GDM1 (cell line): ENCODE results near the gene OPA1.
A peak's percentile ranks its signal among the peaks of the same experiment; 100 is the strongest.

Experiments
- DNase-seq: peaks from one replicate; lab custom pipeline; 2025; lab: John Stamatoyannopoulos, UW

Gene OPA1

GRCh38 chr3:193650585-193650984 is 57.6 kb downstream of the OPA1 start:
- DNase-seq = no peak

- DNase-seq = no peak
These were observed 62.9 kb downstream of the OPA1 start for GRCh38 chr3:193655831-193656433.

- no peak for DNase-seq
These were observed 63.4 kb downstream of the OPA1 start for GRCh38 chr3:193656445-193656844.

- DNase-seq = no peak
These were observed 63.9 kb downstream of the OPA1 start for GRCh38 chr3:193656878-193657282.

DNA sequence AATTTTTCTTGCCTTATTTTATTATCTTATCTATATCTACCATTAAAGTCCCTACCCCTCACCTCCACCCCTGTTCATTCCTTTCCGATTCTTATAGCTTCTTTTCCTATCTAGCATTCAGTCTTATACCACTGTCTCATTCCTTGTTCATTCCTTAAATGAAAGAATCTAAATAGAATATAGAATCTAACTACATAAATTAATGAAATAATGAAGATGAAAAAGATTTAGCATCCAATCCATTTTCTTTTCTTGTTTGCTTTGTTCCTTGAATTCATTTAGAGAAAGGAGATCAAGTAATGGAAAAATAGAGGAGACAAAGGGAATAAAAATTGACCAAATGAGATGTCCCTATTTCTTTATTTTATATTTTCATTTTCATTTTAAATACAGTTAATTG is 67.2 kb downstream of the OPA1 start:
- DNase-seq = no peak

DNA sequence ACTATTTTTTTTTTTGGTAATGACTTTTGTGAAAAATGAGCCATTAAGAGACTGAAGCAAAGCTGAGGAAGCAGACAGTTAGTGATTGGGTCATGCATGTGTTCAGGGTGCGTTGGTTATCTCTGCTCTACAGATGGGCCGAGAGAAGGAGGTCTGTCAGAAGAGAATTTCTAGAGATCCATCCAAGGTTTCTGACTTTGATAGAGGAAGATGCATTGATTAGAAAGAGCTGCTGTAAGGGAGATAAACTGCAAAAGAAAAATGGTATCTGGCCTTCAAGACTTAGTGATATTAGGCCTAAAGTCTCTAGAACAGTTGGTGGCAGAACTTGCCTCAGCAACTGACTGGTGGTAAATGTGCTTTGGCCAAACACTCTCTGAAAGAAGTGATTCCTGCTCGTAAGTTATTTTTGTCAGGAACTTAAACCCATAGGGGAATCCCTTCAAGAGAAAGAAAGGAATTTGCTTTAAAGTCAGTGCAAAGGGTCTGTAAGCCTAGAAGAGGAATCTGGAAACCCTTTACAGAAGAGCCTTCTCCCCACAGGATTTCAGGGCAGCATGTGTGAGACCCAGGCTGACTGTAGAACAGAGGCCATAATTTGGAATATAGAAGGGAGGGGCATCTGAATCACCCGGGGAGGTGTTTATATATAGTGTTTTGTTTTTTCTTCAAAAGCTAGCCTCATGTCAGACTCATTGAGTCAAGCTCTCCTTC is 67.8 kb downstream of the OPA1 start:
- DNase-seq = no peak

DNA sequence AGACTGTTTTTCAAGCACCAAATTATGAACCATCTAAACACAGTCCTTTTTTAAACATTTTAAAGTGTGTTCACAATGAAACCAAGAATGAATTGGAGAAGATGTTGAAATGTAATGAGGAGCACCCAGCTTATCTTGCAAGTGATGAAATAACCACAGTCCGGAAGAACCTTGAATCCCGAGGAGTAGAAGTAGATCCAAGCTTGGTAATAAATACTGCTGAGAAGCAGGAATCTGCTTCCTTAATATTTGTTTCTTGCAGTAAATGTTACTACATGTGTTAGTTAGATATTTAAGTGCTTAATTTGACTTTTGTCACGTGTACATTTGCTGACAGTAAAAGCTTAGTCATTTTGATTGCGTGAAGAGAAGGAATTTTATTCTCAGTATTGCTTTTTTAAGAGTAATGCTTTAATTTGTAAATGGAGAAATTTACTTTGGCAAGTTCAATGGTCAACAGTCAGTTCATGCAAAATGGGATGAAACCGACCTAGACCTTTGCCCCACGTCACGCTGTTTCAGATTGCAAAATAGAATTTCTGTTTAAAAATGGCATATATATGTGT is 69.8 kb downstream of the OPA1 start:
- DNase-seq = no peak

- peak; percentile 12 for DNase-seq
These were observed 72.5 kb downstream of the OPA1 start for GRCh38 chr3:193665370-193665989.

GRCh38 chr3:193673845-193674244 is 80.8 kb downstream of the OPA1 start:
- DNase-seq = no peak

DNA sequence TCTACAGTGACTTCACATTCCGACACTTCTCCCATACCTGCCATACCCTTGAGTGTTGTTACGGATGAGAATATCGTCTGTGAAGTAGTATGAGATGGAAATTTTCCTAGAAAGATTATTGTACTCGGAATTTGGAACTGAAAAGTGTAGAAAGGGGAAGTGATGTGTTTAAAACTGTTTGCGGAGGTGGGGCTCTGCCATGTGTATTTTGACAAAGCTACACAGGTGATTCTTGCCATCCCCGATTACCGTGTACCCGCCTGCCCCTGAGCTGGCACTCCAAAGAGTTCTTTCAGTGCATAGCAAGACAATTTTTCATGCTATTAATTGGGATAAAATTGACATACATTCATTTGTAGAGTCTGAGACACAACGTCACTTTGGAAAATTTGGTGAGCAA is 81.7 kb downstream of the OPA1 start:
- no peak for DNase-seq

GRCh38 chr3:193677734-193678133 is 84.7 kb downstream of the OPA1 start:
- DNase-seq = no peak

DNA sequence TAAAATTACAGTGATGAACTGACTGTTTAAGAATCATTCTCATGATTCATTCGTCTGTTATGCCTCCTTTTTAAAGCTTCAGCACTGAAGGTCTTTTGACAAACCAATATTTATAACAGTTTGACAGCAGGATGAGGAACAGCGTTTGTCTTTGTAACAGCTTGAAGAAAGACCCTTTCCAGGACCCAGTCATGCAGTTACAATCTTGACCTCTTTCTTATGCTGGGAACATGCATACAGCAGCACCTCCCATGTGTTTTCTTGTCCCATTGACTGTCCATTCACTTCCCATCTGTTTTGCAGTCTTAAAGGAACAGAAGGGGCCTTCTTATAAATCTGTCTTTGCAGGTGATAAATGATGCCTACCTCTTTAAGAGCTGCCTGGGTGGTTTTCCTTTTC is 87.2 kb downstream of the OPA1 start:
- DNase-seq = peak; percentile 21

- DNase-seq = no peak
These were observed 88.6 kb downstream of the OPA1 start for GRCh38 chr3:193681631-193682030.

DNA sequence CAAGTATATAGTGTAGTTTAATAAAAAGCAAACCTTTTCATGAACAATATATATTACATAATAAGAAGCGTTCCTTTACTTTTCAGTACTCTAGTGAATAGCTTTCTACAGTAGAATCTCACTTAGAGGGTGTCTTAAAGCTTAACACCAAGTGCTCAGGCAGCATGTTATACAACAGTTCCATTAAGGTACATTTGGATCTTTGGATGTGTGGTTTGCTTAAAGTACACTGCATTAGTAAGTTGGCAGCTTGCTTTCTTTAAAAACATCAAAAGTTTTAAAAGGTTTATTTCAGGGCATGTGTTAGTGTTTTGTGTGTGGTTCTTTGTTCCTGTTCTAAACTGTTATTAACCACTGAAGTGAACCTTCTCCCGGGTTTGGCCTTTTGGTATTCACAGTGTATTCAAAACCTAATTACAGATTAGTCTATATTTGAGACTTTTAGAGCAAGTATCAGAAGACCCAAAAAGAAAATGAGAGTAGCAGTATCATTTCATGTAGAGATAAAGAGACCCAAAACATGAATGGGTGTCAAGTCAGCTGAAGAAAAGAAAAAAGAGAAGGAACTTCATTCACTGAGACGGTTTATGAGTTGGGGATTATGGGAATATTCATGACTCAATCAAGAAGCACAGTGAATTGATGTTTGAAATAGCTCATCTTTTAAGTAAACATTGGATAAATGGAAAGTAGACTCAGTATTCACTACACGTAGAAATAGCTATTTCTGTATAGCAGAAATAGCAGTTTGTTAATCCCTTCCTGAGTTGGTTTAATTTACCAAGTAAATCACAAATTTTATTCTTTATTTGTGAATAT is 93.9 kb downstream of the OPA1 start:
- no peak for DNase-seq

DNA sequence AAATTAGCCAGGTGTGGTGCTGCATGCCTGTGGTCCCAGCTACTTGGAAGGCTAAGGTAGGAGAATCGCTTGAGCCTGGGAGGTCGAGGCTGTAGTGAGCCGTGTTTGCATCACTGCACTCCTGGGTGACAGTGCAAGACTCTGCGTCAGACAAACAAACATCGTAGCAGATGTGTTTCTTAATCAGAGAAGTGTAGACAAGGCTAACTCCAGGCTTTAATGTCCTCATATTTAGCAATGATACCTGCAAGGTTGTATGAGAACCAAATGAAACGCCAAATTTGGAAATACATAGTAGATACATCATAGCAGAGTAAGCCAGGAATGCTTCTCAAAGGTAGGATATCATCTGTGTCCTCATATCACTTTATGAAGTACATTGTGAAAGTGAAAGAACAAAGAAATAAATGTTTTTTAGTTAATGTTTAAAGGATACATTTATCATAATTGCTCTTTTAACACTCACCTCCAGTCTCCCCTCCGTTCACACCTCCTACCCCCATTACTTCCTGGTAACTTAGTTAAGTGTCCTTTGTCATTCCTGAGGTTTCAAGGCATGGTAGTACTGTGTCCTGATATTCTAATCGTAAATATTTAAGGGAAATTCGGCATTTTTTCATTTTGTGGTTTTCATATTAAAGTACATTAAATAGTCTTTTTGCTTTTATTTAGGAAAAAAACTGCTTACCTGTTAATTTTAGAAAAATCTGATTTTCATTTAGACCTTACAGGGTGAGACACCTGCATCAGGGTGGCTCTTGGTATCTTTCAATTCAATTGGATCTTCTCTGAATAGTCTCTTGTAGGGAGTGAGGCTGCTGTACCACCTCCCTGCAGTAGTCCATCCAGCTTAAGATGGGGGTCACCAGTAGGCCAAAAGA is 96.1 kb downstream of the OPA1 start:
- no peak for DNase-seq

DNA sequence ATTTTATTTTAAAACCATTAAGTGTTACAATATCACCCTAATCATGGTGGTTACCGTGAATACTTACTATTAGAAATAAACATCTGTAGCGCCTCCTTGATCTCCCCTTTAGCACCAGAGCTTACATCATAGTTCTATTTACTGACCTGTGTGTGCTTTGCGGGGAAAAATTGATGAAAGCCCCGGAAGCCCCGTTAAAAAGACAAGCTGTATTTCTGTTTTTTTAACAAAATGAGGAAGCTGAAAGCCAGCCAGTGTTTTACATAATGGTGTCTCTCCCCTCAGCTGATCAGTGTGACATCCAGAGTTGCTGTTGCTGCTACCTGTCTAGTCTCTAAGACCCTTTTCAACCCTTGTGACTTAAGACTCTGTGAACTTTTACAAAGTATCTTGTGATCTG is 100.8 kb downstream of the OPA1 start:
- no peak for DNase-seq

DNA sequence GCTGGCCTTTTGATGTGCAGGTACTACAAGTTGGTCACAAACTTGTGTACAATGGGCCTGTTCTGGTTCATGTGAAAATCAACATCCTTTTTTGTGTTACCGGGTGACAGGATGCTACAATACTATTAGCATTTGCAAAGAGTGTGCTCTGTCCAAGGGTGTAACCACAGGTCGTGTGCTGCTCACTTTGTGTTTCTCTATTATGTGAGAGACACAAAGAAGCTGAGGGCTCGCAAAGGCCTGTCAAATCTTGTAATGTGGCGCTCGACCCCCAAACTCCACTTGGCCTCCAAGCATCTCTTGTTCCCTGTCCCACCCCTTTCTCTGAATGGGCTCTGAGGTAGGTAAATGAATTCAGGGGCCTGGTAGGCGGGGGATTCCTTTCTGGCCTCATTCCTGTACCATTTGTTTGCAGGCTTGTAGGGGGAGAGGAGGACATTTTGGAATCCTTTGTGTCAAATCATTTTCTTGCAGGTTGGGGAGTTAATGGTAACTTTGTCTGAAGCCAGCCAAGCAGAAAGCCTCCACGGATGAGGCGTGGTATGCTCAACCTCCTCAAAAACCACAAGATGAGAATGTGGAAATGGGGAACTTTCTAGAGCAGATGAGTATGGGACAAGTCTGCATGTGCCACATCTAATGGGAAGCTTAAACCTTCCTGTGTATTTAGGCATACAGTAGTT is 109.1 kb downstream of the OPA1 start:
- DNase-seq = peak; percentile 63

GRCh38 chr3:193702967-193703366 is 110.0 kb downstream of the OPA1 start:
- DNase-seq = no peak

- DNase-seq = no peak
These were observed 111.4 kb downstream of the OPA1 start for GRCh38 chr3:193704431-193704830.

- DNase-seq = no peak
These were observed 115.3 kb downstream of the OPA1 start for GRCh38 chr3:193708270-193708669.
